GM19395 (cell line): ENCODE measurements around the gene ARHGAP45.

ENCODE experiments used
- ATAC-seq: cut with Tn5 transposase; IDR thresholded peaks from one replicate; pipeline ENCODE4 v1.9.1; 2021; ENCODE audit warnings: mild to moderate bottlenecking, moderate library complexity; ENCODE audit not compliant: unreplicated experiment

The ARHGAP45 gene

GRCh38 chr19:1037621-1038064 is 29.3 kb upstream of the ARHGAP45 start:
- no peak for ATAC-seq

- no peak for ATAC-seq
Observed at GRCh38 chr19:1038978-1039645, 27.9 kb upstream of the ARHGAP45 start.

GRCh38 chr19:1039646-1040475 is 27.1 kb upstream of the ARHGAP45 start, which contains the start of gene ABCA7:
TSS of gene ABCA7 (plus strand) at chr19:1040107. CDS start at chr19:1041362, 1,255 bp downstream.
- ATAC-seq = peak; percentile 66

- peak; percentile 44 for ATAC-seq
Observed at GRCh38 chr19:1040476-1041271, 26.3 kb upstream of the ARHGAP45 start.

GRCh38 chr19:1041272-1041834 is 25.6 kb upstream of the ARHGAP45 start:
- ATAC-seq = no peak

GRCh38 chr19:1041835-1042685 is 24.9 kb upstream of the ARHGAP45 start:
- ATAC-seq = no peak

GRCh38 chr19:1042689-1043511 is 24.1 kb upstream of the ARHGAP45 start:
- ATAC-seq = no peak

- ATAC-seq = no peak
Observed at GRCh38 chr19:1045247-1045603, 21.7 kb upstream of the ARHGAP45 start.

- no peak for ATAC-seq
Observed at GRCh38 chr19:1046117-1046626, 20.8 kb upstream of the ARHGAP45 start.

GRCh38 chr19:1046836-1047695 is 19.9 kb upstream of the ARHGAP45 start:
- no peak for ATAC-seq

- ATAC-seq = no peak
Observed at GRCh38 chr19:1047696-1048147, 19.2 kb upstream of the ARHGAP45 start.

- no peak for ATAC-seq
Observed at GRCh38 chr19:1049106-1049505, 17.9 kb upstream of the ARHGAP45 start.

GRCh38 chr19:1049800-1050199 is 17.2 kb upstream of the ARHGAP45 start:
- ATAC-seq = no peak

GRCh38 chr19:1050989-1051788 is 15.8 kb upstream of the ARHGAP45 start:
- ATAC-seq = no peak

GRCh38 chr19:1051791-1052190 is 15.2 kb upstream of the ARHGAP45 start:
- ATAC-seq = no peak

GRCh38 chr19:1052349-1052975 is 14.5 kb upstream of the ARHGAP45 start:
- no peak for ATAC-seq
